Type B pancreatic cell (in vitro differentiated cells): Measurements from ENCODE around the gene TDRD3. TPM values are rescaled to one million over a fixed set of nuclear protein-coding genes. Genes with fewer than 3 reads are reported as not detected.

ENCODE experiments used
- DNase-seq: peaks from one replicate; pipeline ENCODE4 v3.0.0; 2021; ENCODE audit warnings: mixed read lengths; ENCODE audit not compliant: unreplicated experiment; ENCODE audit errors: extremely low spot score
- H3K27ac Mint-ChIP-seq: 2 replicates; pipeline ENCODE4 v1.8.0; 2021; ENCODE audit warnings: mild to moderate bottlenecking, mixed read lengths
- H3K27me3 Mint-ChIP-seq: 2 replicates; pipeline ENCODE4 v1.8.0; 2021; ENCODE audit warnings: mixed read lengths
- H3K36me3 Mint-ChIP-seq: 2 replicates; pipeline ENCODE4 v1.8.0; 2021; ENCODE audit warnings: mixed read lengths
- H3K4me1 Mint-ChIP-seq: one replicate; pipeline ENCODE4 v1.8.0; 2021; ENCODE audit warnings: mixed read lengths; ENCODE audit not compliant: unreplicated experiment
- H3K4me3 Mint-ChIP-seq: 2 replicates; pipeline ENCODE4 v1.8.0; 2021; ENCODE audit warnings: mild to moderate bottlenecking, mixed read lengths
- H3K9me3 Mint-ChIP-seq: 2 replicates; pipeline ENCODE4 v1.8.0; 2021; ENCODE audit warnings: mixed read lengths
- total RNA-seq: library from RNA; stranded (reverse); gene quantifications from 2 replicates; pipeline ENCODE4 v1.2.1, GENCODE V29; 2021; ENCODE audit warnings: low replicate concordance
- TF ChIP-seq, protein P1 (sequence below): fragments of 200-600 bp; sonication (generic); conservative IDR thresholded peaks from 2 replicates; pipeline ENCODE4 v1.5.0; 2021; ENCODE audit warnings: antibody characterized with exemption, mild to moderate bottlenecking

Gene TDRD3
- total RNA-seq, 1 donor from 2014 or later: 30.1 TPM

DNA sequence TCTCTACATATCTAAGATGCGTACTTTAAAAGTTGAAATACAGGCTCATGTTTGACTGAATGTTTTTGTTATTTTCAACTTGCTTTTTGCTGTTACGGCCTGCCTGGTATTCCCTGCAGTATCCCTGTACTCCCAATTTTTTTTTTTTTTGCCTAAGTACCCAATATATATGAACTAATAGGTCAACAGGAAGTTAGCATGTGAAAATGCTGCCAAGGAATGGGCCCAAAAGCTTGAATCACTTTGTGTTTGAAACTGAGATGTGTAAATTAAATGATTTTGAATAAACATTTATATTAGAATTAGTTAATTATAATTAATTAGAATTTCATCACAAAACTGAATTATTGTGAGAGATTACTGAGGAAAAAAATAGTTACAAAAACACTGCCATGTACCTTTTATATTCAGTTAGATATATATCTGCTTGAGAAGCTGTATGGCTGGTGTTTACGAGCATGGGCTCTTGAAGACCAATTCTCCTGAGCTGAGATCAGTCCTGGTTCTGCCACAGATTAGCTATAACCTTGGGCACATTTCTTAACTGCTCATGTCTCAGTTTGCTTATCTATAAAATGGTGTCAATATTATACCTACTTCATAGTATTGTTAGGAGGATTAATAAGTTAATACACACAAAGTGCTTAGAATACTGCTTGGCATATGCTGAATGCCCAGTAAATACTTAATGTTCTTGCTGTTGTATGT is 16.0 kb downstream of the TDRD3 start:
- H3K27me3 Mint-ChIP-seq: no peaks in the 10 kb centered on the region
- H3K27ac Mint-ChIP-seq: no peak overlapping the region
- DNase-seq: no peak
- H3K9me3 Mint-ChIP-seq: no peaks in the 10 kb centered on the region
- peaks cover 6% of the 10 kb centered on the region for H3K36me3 Mint-ChIP-seq
- H3K4me1 Mint-ChIP-seq: peaks cover 8% of the 10 kb centered on the region
- TF ChIP-seq, protein P1, sequence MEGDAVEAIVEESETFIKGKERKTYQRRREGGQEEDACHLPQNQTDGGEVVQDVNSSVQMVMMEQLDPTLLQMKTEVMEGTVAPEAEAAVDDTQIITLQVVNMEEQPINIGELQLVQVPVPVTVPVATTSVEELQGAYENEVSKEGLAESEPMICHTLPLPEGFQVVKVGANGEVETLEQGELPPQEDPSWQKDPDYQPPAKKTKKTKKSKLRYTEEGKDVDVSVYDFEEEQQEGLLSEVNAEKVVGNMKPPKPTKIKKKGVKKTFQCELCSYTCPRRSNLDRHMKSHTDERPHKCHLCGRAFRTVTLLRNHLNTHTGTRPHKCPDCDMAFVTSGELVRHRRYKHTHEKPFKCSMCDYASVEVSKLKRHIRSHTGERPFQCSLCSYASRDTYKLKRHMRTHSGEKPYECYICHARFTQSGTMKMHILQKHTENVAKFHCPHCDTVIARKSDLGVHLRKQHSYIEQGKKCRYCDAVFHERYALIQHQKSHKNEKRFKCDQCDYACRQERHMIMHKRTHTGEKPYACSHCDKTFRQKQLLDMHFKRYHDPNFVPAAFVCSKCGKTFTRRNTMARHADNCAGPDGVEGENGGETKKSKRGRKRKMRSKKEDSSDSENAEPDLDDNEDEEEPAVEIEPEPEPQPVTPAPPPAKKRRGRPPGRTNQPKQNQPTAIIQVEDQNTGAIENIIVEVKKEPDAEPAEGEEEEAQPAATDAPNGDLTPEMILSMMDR: no peak
- H3K4me3 Mint-ChIP-seq: no peak overlapping the region

DNA sequence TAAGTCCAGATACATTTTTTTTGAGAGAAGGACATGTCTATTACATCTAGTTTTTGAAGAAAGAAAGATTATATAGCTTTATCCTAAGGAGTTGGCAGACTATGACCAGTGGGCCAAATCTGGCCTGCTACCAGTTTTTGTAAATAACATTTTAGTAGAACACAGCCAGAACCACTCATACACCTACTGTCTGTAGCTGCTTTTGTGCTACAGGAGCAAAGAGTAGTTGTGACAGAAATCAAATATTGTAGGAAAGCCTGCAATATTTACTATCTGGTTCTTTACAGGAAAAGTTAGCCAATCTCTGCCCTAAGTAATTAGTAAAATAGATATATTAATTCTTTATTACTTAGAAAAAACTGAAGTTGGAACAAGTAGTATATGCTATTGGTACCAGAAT is 17.2 kb downstream of the TDRD3 start:
- no peak for DNase-seq
- H3K27ac Mint-ChIP-seq: no peak overlapping the region
- H3K9me3 Mint-ChIP-seq: no peaks in the 10 kb centered on the region
- no peaks in the 10 kb centered on the region for H3K36me3 Mint-ChIP-seq
- H3K4me3 Mint-ChIP-seq: no peak overlapping the region
- TF ChIP-seq, protein P1: no peak
- peaks cover 8% of the 10 kb centered on the region for H3K4me1 Mint-ChIP-seq
- H3K27me3 Mint-ChIP-seq: no peaks in the 10 kb centered on the region

DNA sequence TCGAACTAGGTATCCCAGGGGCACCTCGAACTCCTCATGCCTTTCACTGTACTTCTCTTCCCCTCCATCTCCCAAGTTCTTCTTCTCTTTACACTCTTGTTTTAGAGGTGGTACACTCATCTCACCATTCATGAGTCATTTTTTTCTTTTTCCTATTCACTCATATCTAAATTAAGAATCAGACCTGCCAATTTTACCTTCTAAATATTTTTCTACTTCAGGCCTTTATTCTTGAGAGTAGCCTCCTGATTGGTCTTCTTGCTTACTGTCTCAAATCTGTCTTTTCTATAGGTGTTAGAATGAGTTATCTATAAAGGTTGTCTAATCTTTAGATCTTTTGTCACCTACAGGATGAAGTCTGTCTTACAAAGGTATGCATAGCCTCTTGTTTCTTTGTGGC is 20.7 kb downstream of the TDRD3 start:
- Mint-ChIP-seq H3K9me3 (no peaks in the 10 kb centered on the region), H3K27ac (no peak overlapping the region), H3K27me3 (no peaks in the 10 kb centered on the region), H3K4me3 (no peak overlapping the region), H3K36me3 (peaks cover 3% of the 10 kb centered on the region), H3K4me1 (no peaks in the 10 kb centered on the region)
- no peak for DNase-seq
- TF ChIP-seq, protein P1: no peak

DNA sequence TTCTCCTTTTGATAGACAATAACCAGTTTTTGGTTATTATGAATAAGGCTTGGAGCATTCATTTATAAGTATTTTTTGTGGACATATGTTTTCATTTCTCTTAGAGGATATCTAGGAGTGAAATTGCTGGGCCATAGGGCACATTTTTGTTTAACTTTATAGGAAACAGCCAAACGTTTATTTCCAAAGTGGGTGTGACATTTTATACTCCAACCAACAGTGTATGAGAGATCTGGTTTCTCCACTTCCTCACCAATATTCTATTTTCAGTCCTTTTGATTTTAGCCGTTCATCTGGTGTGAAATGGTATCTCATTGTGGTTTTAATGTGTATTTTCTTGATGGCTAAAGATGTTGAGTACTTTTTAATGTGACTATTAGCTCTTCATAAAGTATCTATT is 21.9 kb downstream of the TDRD3 start:
- TF ChIP-seq, protein P1: no peak
- H3K36me3 Mint-ChIP-seq: peaks cover 3% of the 10 kb centered on the region
- DNase-seq: no peak
- H3K9me3 Mint-ChIP-seq: no peaks in the 10 kb centered on the region
- no peak overlapping the region for H3K27ac Mint-ChIP-seq
- no peaks in the 10 kb centered on the region for H3K4me1 Mint-ChIP-seq
- no peak overlapping the region for H3K4me3 Mint-ChIP-seq
- no peaks in the 10 kb centered on the region for H3K27me3 Mint-ChIP-seq

DNA sequence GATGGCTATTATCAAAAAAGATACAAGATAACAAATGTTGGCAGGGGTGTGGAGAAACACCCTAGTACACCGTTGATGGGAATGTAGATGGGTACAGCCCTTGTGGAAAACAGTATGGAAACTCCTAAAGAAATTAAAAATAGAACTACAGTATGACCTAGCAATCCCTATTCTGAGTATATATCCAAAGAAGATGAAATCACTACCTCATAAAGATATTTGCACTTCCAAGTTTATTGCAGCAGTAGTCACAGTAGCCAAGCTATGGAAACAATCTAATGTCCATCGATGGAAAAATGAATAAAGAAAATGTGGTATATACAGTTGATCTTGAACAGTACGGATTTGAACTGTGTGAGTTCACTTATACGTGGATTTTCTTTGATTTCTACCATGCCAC is 28.3 kb downstream of the TDRD3 start:
- TF ChIP-seq, protein P1: no peak
- no peaks in the 10 kb centered on the region for H3K9me3 Mint-ChIP-seq
- H3K27me3 Mint-ChIP-seq: no peaks in the 10 kb centered on the region
- no peaks in the 10 kb centered on the region for H3K4me1 Mint-ChIP-seq
- H3K36me3 Mint-ChIP-seq: peaks cover 8% of the 10 kb centered on the region
- no peak overlapping the region for H3K27ac Mint-ChIP-seq
- DNase-seq: no peak
- no peak overlapping the region for H3K4me3 Mint-ChIP-seq
